GM12878 (cell line): ENCODE results near the gene ERCC1. TPM values are rescaled to one million over a fixed set of nuclear protein-coding genes. Genes with fewer than 3 reads are reported as not detected.

ENCODE experiments used
- CBFB ChIP-seq: IDR thresholded peaks from 2 replicates; pipeline ENCODE4 v1.6.1; 2016; ENCODE audit warnings: antibody characterized with exemption, low read depth
- IRF5 ChIP-seq: fragments of 450-650 bp; IDR thresholded peaks from 2 replicates; pipeline ENCODE4 v1.6.1; 2017; ENCODE audit warnings: borderline replicate concordance
- JUNB ChIP-seq: IDR thresholded peaks from 2 replicates; pipeline ENCODE4 v1.6.1; 2016; ENCODE audit warnings: antibody characterized with exemption, mild to moderate bottlenecking
- PBX3 ChIP-seq: IDR thresholded peaks from 2 replicates; pipeline ENCODE4 v1.6.1; 2011; ENCODE audit warnings: mild to moderate bottlenecking, low read depth, low read length, moderate library complexity; ENCODE audit not compliant: insufficient replicate concordance
- PML ChIP-seq: IDR thresholded peaks from 2 replicates; pipeline ENCODE4 v1.6.1; 2012; ENCODE audit warnings: low read length, inconsistent platforms
- POLR2AphosphoS5 ChIP-seq: IDR thresholded peaks from 2 replicates; pipeline ENCODE4 v1.6.1; 2011; ENCODE audit warnings: mild to moderate bottlenecking, low read length, inconsistent platforms
- RAD21 ChIP-seq: IDR thresholded peaks from 2 replicates; pipeline ENCODE4 v1.6.1; 2011; ENCODE audit warnings: mild to moderate bottlenecking, low read depth, low read length, moderate library complexity; ENCODE audit not compliant: insufficient read depth
- RELA ChIP-seq: fragments of 450-650 bp; IDR thresholded peaks from 2 replicates; pipeline ENCODE4 v1.8.0; 2014; ENCODE audit warnings: borderline replicate concordance; ENCODE audit not compliant: partially characterized antibody
- SP1 ChIP-seq: IDR thresholded peaks from one replicate; pipeline ENCODE4 v1.6.1; 2011; ENCODE audit warnings: low read depth, low read length
- SRF ChIP-seq, 2 experiments: IDR thresholded peaks; 2 replicates each; pipeline ENCODE4 v1.6.1; 2011; ENCODE audit warnings: low read depth in 2 of 2, low read length in 2 of 2, mild to moderate bottlenecking in 1 of 2, moderate library complexity in 1 of 2
- TCF12 ChIP-seq: IDR thresholded peaks from 2 replicates; pipeline ENCODE4 v1.6.1; 2011; ENCODE audit warnings: low read depth, mild to moderate bottlenecking, low read length
- ZNF622 ChIP-seq: fragments of 450-650 bp; IDR thresholded peaks from 2 replicates; pipeline ENCODE4 v1.6.1; 2017; ENCODE audit warnings: mild to moderate bottlenecking, inconsistent platforms
- polyA plus RNA-seq, 11 experiments: library from polyadenylated mRNA; depleted of rRNA in 4 of 11; unstranded in 6 of 11; stranded (reverse) in 5 of 11; fragments of >200 nt; fragmentation: Nextera tagmentation in 4 of 11; fragmentation: Illumina TruSeq in 1 of 11; extraction: Ambion mirVana in 4 of 11; extraction: Trizol in 1 of 11; gene quantifications; 1 replicate in 1 of 11; 2 replicates in 10 of 11; pipeline versions ENCODE4 v1.2.1 to v1.2.3, GENCODE V29; 2011 to 2016; ENCODE audit warnings: inconsistent platforms in 2 of 11, missing spikeins in 2 of 11, low read depth in 1 of 11
- total RNA-seq, 4 experiments: library from RNA; depleted of rRNA in 3 of 4; stranded (reverse); fragments of >200 nt in 3 of 4; fragmentation: Illumina TruSeq in 1 of 4; extraction: Trizol in 1 of 4; gene quantifications; 2 replicates each; pipeline versions ENCODE4 v1.2.1 to v1.2.3, GENCODE V29; 2013 to 2021

Gene ERCC1
- total and polyA plus RNA-seq, 10 of the 15 experiments (the other 5 are each of a cell fraction or from before 2014, with no cell fraction given), result 14.7 to 104 (median 61.1) TPM

GRCh38 chr19:45407091-45407375, 16.7 kb downstream of the ERCC1 start (continued):
- TF ChIP-seq POLR2AphosphoS5 (no peak), JUNB (no peak), PML (no peak), RELA (no peak), IRF5 (no peak), PBX3 (no peak), SP1 (no peak), RAD21 (no peak), SRF (IDR thresholded peaks at IDR 0.05; ENCODE audit: low read depth in 2 of 2, low read length in 2 of 2) (no peak), ZNF622 (no peak), CBFB (no peak), TCF12 (no peak)
